Endometrium (tissue), 2 donors: Measurements from ENCODE around the gene CD83.
"Not testable (repeated sequence)": the region's sequence is repeated elsewhere in the genome, so short reads cannot be mapped to it uniquely, and the experiment has no call there.

ENCODE experiments used
- FAIRE-seq: peaks from 2 replicates; lab custom pipeline; 2012; peaks lifted over from hg19 to GRCh38; lab: Jason Lieb, UNC
- donor health status: control.
- donor health status: control.

Gene CD83

GRCh38 chr6:14148471-14148870 is 30.9 kb downstream of the CD83 start:
- FAIRE-seq: no peak

DNA sequence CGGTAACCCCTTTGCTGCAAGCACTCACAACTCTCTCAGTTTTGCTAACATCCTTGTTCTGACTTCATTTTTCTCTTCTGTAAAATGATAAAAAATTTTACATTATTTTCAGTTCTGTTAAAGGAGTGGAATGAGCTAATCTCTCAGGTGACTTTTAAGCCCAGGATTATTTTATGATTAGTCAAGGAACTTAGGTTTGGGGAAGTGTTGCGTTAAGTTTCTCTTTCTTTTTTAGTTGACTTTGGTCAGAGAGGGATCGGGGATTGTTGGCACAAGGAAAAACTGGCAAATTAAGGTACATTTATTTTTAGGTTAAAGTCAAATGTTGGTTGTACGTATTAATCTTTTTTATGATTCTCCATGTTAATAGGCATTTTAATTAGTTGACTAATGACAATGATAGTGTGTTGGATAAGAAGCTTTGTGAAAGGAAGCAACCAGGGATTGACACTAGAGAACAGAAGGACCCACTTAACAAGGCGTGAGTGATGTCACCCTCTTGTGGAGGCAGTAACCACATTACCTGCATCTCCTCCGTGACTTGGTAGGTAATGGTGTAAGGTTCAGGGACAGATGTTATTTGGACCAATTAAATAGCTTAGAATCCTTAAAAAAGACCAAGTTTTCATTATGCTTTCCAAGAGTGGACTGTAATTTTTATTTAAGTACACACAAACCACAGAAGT is 31.6 kb downstream of the CD83 start:
- FAIRE-seq: no peak

GRCh38 chr6:14149739-14150130 is 32.2 kb downstream of the CD83 start:
- no peak for FAIRE-seq

DNA sequence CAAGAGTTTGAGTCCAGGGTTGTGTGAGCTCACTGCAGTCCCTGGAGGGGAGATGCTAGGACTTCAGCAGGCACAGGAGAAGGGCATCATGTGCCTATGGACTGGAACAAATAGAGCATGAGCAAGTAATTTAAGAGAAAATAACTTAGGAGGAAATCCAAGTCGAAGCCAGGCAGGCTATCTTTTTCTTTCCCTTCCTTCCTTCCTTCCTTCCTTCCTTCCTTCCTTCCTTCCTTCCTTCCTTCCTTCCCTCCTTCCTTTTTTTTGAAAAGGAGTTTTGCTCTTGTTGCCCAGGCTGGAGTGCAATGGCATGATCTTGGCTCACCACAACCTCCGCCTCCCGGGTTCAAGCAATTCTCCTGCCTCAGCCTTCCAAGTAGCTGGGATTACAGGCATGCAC is 33.7 kb downstream of the CD83 start:
- not testable (repeated sequence) for FAIRE-seq

- no peak for FAIRE-seq
These were observed 34.2 kb downstream of the CD83 start for GRCh38 chr6:14151773-14152172.

- FAIRE-seq: no peak
These were observed 35.7 kb downstream of the CD83 start for GRCh38 chr6:14153228-14153627.

- FAIRE-seq: no peak
These were observed 41.5 kb downstream of the CD83 start for GRCh38 chr6:14159090-14159489.

- FAIRE-seq: no peak
These were observed 45.3 kb downstream of the CD83 start for GRCh38 chr6:14162826-14163225.

GRCh38 chr6:14165091-14165490 is 47.5 kb downstream of the CD83 start:
- FAIRE-seq: no peak

GRCh38 chr6:14166839-14167238 is 49.3 kb downstream of the CD83 start:
- FAIRE-seq: no peak

DNA sequence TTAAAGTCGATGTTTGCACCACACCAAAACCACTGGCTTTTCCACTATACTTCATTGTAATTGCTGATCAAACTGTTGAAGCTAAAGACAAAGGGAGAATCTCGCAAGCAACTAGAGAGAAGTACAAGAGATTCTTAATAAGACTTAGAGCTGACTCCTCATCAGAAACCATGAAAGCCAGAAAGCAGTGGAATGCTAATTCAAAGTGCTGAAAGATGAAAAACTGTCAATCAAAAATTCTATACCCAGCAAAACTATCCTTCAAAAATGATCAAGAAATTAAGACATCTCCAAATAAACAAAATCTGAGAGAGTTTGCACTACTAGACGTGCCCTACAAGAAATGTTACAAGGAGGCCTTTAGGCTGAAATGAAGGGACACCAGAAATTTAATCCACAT is 52.6 kb downstream of the CD83 start:
- FAIRE-seq: no peak

DNA sequence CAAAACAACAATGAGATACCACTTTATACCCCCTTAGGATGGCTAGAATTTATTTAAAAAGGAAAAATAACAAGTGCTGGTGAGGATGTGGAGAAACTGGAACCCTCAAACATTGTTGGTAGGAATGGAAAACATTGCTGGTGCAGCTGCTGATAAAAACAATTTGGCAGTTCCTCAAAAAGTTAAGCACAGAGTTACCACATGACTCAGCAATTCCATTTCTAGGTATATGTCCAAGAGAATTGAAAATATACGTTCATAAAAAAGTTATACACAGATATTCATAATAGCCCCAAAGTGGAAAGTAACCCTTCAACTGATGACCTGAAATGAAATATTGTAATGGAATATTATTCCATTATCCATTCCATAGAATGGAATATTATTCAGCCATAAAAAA is 55.0 kb downstream of the CD83 start:
- FAIRE-seq: no peak

DNA sequence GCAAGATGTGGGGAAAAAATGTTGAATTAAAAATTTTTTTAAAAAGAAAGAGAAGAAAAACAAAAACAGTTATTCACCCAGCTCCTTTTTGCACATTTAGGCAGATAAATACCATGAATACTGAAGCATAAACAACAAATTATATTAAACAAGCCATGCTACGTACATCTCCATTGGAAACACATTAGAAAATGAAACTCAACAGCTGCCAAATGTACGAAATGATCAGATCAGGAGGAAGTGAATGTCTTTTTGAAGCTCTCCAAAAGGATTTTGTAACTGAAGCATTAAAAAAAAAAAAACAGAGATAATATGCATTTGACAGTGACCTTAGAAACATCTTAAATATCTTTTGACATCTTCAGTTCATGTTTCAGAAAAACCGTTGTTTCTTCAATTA is 56.7 kb downstream of the CD83 start:
- FAIRE-seq: no peak

- FAIRE-seq: no peak
These were observed 57.4 kb downstream of the CD83 start for GRCh38 chr6:14174996-14175395.

DNA sequence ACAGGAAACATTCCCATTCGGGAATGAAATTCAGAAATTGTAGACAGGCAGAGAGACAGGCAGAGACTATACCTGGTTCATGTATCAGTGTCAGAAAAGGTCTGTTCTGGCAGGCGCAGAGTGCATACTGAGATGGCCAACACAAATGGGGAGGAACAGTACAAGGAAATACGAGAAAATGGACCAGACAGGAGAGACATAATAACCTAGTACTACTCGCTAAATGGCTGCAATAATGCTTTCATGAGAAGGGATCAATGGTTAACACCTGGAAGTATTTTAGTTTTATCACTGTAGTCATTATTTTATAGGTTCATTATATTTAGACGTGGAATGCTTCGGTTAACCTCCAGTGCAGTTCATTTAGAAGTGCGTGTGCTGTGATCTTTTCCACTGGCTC is 58.9 kb downstream of the CD83 start:
- no peak for FAIRE-seq

- no peak for FAIRE-seq
These were observed 60.0 kb downstream of the CD83 start for GRCh38 chr6:14177413-14178082.

GRCh38 chr6:14178083-14178445 is 60.5 kb downstream of the CD83 start:
- no peak for FAIRE-seq

DNA sequence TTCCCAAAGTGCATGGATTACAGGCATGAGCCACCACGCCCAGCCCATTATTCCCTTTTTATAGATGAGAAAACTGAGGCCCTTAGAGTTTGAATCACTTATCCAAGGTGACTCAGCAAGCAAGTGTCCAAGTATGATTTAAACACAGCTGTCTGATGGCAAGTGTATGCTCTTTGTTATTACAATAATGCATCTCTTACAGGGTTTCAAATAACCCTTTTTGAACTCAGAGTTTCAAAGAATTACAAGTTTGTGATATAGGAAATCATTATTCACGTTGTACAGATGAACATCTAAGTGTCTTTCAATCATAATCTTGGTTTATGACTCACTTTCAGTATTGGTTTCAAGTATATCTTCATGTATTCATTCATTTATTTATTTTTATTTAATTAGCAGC is 63.0 kb downstream of the CD83 start:
- FAIRE-seq: no peak

- FAIRE-seq: no peak
These were observed 65.3 kb downstream of the CD83 start for GRCh38 chr6:14182916-14183315.
